Measurements from ENCODE around the gene CORT.
"Not testable (repeated sequence)": the region's sequence is repeated elsewhere in the genome, so short reads cannot be mapped to it uniquely, and the experiment has no call there.

Gene CORT, protein sequence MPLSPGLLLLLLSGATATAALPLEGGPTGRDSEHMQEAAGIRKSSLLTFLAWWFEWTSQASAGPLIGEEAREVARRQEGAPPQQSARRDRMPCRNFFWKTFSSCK

DNA sequence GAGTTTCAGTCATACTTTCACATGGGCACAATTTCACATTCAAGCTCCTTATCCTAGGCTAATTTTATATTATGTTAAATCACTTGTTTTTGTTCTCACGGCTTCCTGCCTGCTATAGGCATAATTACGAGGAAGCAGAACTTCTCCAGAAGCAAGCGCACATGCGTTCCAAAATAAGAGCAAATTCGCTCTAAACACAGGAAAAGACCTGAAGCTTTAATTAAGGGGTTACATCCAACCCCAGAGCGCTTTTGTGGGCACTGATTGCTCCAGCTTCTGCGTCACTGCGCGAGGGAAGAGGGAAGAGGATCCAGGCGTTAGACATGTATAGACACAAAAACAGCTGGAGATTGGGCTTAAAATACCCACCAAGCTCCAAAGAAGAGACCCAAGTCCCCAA is at the start of gene CORT:
Gene CORT (plus strand): TSS at position 281 of the 400 bp plus-strand sequence. CDS start 193 bp downstream, outside the sequence.
- no peak for DNase-seq

DNA sequence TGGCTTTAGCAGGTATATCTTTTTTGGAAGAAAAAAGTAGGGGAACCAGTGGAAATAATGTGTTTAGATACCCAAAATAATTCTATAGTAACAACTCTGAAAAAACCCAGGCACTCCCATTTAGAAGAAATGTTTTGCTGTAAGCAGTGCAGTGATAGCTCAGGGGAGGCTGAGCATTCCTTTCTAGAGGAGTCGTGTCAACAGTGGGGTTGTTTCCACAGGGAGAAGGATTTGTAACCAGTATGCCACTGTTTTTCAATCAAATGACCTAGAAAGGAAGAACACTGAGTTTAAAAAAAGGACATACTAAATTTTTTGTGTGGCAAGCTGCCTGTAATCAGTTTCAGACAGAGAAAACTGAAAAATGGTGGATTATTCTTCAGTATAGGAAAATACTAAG is 48.5 kb upstream of the CORT start:
- no peak for DNase-seq

DNA sequence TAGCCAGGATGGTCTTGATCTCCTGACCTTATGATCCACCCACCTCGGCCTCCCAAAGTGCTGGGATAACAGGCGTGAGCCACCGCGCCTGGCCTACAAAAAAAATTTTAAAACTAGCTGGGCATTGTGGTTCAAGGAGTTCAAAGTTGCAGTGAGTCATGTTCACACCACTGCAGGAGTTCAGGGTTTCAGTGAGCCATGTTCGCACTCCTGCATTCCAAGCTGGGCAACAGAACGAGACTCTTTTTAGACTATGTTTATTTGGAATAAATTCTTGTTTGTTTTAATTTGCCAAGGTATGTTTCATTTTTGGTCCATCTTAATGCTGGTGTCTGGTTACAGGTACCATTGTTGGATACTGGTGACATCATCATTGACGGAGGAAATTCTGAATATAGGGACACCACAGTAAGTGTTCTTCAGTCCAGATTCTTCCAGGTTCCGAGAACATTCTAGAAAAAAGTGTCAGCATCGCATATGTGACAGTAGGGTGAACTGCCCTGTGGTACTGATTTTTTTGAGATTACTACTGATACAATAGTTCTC is 47.0 kb upstream of the CORT start:
- DNase-seq = no peak

DNA sequence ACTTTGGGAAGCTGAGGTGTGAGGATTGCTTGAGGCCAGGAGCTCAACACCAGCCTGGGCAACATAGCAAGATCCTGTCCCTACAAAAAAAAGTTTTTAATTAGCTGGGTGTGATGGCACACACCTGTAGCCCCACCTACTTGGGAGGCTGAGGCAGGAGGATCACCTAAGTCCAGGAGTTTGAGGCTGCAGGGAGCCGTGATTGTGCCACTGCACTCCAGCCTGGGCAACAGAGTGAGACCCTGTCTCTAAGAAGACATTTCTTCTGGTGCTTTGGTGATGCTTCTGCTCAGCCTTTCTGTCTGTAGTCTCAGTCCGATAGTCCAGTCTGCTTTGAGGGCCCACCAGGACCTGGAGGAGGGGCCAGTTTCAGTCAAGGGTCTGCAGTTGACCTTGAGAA is 42.6 kb upstream of the CORT start:
- no peak for DNase-seq

DNA sequence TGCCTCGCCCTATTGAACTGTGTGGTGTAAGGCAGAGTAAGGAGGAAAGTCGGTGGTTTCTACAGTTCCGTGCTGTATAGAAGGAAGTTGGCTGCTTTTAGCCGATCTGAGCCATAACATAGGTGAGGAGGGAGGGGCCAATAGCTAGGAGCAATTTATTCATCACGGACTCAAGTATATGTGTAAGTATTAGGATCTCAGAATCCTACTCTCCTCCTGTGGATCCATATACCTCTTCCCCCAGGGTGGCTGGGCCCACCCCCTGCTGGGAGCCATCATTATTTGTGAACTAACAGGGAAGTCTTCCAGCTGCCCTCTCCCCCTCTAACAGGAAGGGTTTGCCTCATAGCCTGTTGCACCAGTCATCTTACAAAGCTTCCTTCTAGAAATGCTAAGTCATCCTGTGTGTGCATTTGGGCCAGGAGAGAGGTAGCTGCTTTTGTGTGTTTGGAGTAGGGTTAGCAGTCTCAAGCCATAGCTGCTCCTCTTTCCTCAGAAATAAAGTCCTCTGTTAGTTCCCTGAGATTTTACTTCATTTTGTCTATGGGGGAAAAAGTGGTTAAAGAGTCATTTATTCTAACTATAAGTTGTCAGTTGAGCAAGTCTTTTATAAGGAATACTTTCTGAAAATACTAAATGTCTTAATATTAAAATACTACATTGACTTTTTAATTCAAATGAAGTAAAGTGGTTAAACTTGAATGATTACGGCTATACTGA is 34.5 kb upstream of the CORT start:
- DNase-seq = peak; percentile 11

DNA sequence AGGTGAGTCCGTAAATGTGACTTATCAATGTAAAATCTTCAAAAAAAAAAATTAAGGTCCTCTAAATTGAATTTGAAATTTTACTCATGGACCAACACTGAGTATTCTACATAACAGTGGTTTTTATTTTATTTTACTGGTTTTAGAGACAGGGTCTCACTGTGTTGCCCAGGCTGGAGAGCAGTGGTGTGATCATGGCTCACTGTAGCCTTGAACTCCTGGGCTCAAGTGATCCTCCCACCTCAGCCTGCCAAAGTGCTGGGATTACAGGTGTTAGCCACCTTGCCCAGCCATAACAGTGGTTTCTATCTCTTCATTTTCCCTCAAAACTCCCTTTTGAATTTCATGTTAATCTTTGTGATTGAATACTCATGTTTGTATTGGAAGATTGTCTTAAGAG is 33.9 kb upstream of the CORT start:
- not testable (repeated sequence) for DNase-seq

DNA sequence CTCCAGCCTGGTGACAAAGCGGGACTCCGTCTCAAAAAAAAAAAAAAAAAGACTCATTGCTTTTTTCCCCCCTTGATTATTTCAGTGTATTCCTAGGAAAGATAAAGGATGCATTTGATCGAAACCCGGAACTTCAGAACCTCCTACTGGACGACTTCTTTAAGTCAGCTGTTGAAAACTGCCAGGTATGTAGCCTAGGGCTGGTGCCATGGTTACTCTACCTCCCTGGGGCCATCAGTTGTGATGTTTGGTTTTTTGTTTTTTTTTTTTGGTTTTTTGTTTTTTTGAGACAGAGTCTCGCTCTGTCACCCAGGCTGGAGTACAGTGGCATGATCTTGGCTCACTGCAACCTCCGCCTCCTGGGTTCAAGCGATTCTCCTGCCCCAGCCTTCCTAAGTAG is 31.1 kb upstream of the CORT start:
- DNase-seq = not testable (repeated sequence)

DNA sequence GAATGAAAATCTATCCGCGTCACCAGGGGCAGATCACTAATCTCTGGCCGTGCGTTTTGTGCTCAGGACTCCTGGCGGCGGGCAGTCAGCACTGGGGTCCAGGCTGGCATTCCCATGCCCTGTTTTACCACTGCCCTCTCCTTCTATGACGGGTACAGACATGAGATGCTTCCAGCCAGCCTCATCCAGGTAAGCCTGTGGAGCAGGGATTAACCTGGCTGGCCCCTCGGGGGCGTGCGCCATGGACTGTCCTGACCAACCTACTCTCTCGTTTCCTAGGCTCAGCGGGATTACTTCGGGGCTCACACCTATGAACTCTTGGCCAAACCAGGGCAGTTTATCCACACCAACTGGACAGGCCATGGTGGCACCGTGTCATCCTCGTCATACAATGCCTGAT is 30.5 kb upstream of the CORT start:
- DNase-seq = no peak

DNA sequence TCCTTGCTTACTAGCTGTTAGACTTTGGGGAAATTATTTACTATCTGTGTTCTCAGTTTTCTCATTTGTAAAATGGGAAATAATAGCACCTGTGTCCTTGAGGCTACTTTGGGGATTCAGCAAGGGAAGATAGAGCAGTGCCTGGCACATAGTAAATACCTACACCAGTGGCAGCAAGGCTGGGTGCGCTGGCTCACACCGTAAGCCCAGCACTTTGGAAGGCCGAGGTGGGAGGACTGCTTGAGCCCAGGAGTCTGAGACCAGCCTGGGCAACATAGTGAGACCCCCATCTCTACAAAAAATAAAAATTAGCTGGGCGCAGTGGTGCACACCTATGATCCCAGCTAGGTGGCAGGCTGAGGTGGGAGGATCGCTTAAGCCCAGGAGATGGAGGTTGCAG is 28.2 kb upstream of the CORT start:
- DNase-seq = no peak

DNA sequence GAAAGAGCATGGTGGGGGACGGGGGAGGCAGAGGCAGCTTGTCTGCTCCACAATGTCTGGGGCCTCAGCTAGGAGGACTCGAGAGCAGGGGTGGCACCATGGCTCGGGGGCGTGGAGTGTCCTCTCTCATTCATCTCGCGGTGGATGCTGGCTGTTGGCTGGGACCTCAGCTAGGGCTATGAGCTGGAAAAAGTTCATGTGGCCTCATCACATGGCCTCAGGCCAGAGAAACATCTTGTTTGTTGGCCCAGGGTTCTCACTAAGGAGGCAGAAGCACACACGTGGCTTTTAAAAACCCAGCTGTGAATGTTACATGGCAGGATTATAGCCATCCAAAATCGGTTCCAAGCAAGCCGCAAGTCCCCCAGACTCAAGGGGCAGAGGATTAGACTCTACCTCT is 25.8 kb upstream of the CORT start:
- DNase-seq = no peak

DNA sequence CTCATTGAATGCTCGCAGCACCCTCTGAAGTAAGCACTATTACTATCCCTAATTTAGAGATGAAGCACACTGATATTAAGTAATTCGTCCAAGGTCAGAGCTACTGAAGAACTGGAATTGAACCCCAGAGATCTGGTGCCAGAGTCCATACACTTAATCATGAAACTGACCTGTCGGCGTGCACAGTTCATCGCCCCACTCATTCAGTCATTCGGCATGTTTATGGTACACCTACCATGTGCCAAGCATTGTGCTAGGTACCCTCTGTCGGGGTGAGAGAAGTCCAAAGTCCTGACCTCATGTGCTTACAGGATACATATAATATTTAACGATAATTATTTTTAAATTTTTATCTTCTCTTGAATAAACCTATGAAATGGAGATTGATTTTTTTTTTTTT is 25.2 kb upstream of the CORT start:
- no peak for DNase-seq

DNA sequence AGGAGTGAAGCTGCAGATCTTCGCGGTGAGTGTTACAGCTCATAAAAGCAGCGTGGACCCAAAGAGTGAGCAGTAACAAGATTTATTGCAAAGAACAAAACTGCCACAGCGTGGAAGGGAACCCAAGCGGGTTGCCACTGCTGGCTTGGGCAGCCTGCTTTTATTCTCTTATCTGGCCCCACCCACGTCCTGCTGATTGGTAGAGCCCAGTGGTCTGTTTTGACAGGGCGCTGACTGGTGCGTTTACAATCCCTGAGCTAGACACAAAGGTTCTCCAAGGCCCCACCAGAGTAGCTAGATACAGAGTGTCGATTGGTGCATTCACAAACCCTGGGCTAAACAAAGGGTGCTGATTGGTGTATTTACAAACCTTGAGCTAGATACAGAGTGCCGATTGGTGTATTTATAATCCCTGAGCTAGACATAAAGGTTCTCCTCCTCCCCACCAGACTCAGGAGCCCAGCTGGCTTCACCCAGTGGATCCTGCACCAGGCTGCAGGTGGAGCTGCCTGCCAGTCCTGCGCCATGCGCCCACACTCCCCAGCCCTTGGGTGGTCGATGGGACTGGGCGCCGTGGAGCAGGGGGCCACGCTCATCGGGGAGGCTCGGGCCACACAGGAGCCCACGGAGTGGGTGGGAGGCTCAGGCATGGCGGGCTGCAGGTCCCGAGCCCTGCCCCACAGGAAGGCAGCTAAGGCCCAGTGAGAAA is 23.9 kb upstream of the CORT start:
- DNase-seq = not testable (repeated sequence)

DNA sequence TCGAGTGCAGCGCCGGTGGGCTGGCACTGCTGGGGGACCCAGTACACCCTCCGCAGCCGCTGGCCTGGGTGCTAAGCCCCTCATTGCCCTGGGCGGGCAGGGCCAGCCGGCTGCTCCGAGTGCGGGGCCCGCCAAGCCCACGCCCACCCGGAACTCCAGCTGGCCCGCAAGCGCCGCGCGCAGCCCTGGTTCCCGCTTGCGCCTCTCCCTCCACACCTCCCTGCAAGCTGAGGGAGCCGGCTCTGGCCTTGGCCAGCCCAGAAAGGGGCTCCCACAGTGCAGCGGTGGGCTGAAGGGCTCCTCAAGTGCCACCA is 23.3 kb upstream of the CORT start:
- not testable (repeated sequence) for DNase-seq

DNA sequence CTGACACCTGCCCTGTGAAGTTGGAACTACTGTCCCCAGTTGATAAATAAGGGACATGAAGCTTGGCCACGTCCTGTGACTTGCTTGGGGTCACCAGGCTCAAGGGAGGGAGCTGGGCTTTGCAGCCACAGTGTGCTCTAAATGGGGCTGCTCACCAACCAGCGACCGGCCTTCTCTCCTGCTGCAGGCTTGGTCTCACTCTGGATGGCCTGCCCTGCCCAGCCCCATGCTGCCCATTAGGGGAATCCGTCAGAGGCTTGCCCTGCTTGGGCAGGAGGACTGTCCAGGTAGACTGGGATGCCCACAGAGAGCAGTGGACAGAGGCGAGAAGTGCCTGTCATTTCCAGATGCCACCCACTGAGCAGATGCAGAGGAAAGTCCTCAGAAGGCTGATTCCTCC is 20.8 kb upstream of the CORT start:
- DNase-seq = no peak

DNA sequence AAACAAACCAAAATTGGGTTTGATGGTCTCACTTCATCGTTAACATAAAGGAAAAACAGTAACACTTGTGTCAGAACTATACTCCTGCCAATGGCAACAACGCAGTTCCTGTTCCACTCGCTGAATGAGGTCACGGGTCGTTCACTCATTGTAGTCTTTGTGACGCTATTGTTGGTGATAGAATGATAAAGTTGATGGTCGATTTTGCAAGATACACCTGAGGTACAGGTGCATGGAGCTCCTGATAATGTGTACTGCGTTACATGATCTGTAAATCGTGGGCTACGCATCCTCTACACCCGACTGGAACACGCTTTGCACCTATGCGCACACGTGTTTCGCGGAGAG is 20.0 kb upstream of the CORT start:
- DNase-seq = no peak

DNA sequence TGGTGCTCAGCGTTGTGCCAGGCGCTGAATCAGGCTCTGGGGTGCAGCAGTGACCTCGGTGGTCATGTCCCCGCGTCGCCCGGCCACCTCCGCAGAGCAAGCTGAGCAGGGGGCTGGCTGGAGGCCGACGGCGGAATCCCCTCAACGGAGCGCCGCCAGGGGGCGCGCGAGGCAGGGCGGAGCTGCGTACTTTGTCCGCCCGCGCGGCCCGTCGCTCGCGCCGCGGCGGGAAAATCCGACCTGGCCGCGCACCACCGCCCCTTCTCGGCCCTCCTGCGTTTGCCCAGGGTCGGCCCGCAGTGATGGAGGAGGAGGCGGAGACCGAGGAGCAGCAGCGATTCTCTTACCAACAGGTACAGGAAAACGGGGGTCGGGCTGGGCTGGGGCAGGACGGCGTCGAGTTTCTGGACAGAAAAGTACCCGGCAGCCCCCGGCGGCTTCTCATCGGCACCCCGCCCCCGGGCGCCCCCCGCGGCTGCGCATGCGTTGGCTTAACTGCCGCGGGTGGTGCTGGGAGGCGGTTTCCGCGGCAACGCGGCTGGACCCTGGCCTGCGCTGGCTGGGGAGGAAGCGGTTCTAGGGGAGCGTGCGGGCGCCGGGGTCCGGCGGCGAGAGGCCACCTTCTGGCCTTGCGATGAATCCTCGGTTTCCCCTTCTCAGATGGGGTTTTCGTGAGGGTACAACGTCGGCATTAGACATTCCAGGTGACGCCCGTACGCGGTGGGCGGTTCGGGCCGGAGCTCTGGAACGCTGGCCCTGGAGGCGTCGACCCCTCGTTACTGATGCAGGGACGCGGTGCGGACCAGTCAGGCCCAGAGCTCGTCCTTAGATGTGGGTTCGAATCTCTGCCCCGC is 19.4 kb upstream of the CORT start, which contains the start of gene CENPS:
Gene CENPS (plus strand): TSS at position 218 of the 854 bp plus-strand sequence. CDS start 85 bp downstream, at position 303.
- peak; percentile 89 for DNase-seq

DNA sequence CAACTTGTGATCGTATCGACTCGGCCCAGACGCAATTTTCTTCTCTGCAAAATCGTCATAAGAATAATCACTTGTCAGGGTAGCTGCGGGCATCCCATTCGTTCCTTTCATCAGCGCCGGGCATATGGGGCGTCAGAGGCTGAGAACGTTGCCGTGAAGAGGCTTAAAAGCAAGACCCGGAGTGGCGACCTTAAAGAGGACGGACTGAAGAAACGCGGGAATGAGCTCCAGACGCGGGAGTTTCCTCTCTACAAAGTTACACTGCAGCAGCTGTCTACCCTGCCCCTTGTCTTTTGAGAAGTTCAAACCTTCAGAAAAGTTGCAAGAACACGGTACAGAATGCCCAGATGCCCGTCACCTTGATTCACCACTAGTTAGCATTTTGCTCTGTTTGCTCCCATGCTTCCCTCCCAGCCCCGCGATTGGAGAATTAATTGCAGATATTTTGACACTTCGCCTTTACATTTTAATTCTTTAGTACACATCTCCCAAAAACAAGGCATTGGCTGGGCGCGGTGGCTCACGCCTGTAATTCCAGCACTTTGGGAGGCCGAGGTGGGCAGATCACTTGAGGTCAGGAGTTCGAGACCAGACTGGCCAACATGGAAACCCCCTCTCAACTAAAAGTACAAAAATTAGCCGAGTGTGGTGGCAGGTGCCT is 18.6 kb upstream of the CORT start:
- no peak for DNase-seq

DNA sequence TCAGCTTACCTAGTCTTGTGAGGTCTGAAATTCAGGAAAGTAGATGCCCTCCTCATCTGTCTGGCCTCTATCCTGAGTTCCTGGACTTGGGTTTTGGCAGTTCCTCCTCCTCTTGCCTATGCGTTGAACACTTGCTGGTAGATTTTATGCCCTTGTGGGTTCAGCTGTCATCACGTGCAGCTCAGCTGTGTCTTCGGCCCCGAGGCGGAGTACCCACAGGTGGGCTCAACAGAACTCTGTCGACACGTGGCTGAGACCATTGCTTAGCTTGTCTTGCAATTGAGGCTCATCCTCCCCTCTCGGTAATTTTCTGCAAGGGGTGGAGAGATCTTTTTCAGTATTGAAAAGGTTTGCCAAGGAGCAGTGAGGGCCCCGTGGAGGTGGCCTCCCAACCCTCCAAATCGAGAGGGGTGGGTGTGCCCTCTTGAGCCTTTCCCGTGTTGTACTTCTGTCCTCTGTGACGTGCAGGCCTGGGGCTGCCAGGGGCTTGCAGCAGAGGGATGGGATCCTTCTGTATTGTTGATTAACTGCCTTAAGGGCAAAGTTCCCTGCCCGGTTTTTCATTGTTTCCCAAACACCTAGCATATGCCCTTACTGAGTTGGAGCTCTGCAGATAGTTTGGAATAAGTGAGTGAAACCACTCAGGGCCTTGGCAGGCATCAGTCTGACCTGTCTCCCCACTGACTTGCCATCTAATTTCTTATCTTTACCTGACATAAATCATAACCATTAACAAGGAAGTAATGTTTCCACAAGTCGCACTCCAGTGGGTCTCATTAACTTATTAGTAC is 16.7 kb upstream of the CORT start:
- DNase-seq = no peak

DNA sequence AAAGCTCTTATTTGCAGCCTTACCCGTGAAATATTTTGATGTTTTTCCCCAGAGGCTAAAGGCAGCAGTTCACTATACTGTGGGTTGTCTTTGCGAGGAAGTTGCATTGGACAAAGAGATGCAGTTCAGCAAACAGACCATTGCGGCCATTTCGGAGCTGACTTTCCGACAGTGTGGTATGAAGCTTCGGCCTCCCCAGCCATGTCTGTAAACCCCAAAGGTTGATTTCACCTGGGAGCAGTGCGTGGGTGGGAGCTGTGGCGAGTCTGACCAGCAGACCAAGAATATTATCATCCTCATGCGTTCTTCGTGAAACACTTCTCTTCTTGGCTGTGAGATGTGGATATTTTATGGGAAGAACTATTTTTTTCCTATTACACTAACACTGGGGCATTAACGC is 16.0 kb upstream of the CORT start:
- no peak for DNase-seq

DNA sequence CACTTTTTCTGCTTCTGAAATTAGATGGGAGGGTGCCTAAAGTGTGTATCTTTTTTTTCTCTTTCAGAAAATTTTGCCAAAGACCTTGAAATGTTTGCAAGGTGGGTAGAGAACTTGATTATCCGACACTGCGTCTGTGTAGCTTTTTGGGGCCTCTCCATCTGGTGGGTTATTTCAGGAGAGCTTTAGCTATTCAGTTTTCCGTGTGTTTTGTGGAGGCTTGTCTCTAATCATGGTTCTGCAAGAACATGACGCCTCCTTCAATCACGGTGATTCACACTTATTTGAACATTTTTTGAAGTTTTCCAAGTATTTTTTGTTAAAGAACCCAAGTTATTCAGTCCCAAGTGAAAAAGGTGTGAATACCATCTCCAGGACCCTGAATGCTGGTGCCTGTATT is 15.2 kb upstream of the CORT start:
- no peak for DNase-seq

DNA sequence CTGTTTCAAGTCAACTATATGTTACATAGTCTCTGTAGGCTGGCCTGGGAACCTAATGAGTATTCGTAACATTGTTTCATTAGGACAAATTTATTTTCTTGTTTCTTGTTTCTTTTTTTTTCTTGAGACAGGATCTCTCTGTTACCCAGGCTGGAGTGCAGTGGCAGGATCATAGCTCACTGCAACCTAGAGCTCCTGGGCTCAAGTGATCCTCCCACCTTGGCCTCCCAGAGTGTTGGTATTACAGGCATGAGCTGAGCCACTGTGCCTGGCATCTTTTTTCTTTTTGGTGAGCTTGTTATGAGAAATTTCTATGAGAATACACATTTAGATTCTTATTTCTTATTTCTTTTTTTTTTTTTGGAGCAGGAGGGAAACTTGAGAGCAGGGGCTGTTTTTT is 12.8 kb upstream of the CORT start:
- no peak for DNase-seq

DNA sequence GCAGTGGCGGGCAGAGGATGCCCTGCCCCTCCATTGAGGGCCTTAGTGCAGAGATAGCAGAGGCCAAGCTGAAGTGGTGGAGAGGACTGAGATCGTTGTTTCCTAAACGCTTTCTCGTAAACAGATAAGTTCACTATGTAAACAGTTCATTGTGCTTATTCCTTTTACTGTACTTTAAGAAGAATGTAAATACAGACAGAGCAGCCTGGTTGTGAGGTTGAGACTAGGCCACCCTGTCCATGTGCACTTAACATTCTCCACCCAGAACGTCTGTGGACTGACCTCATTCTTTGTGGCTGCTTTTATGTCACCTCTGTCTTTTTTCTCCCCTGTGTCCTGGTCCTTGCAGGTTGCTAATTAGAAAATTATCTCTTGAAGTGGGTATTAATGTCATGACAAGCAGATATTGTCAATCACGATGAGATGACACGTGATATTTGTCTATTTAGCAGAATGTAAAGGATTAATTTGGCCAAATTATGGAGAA is 11.1 kb upstream of the CORT start:
- no peak for DNase-seq
